ENCODE measurements around the gene LONP2. TPM values are rescaled to one million over a fixed set of nuclear protein-coding genes. Genes with fewer than 3 reads are reported as not detected.
"Not testable (repeated sequence)": the region's sequence is repeated elsewhere in the genome, so short reads cannot be mapped to it uniquely, and the experiment has no call there.

Gene LONP2
- total and polyA plus RNA-seq, 2 of the 13 experiments (the other 11 are each of a cell fraction or from before 2014, with no cell fraction given), result 39.2 to 63.3 TPM

DNA sequence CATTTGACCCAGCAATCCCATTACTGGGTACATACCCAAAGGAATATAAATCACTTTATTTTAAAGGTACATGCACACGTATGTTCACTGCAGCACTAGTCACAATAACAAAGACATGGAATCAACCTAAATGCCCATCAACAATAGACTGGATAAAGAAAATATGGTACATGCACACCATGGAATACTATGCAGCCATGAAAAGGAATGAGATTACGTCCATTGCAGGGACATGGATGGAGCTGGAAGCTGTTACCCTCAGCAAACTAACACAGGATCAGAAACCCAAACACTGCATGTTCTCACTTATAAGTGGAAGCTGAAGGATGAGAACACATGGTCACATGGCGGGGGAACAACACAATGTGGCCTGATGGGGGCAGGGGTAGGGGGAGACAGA, 4.0 kb upstream of the LONP2 start:
- H3K27ac ChIP-seq (ENCODE audit: extremely low read length, insufficient read depth, low read length); intact Hi-C loops (cut with micrococcal nuclease; ENCODE audit: unreplicated experiment); ATAC-seq; in situ Hi-C loops (cut with HindIII; ENCODE audit: extremely low pct_ligation_motif_present, low pct_unique_long_range_greater_than_20kb); H3K27me3 ChIP-seq (ENCODE audit: control insufficient read depth in 1 of 2, insufficient read depth in 2 of 2, low read length in 2 of 2); H4K20me1 ChIP-seq (ENCODE audit: insufficient read depth, low read length); H3K36me3 ChIP-seq (replicated peaks in 1 of 2; ENCODE audit: control insufficient read depth in 1 of 2, insufficient read depth in 2 of 2, low read length in 2 of 2); H3K9me3 ChIP-seq (ENCODE audit: low read length); H3K4me2 ChIP-seq (ENCODE audit: low read depth, low read length); POLR2A ChIA-PET; H2AFZ ChIP-seq (ENCODE audit: low read length); CTCF ChIA-PET (ENCODE audit: low intra/inter-chr PET ratio, low total read pairs); H3K79me2 ChIP-seq (ENCODE audit: insufficient read depth, low read length); DNase-seq (ENCODE audit: low spot score); H3K9ac ChIP-seq (ENCODE audit: insufficient read depth, low read depth, low read length); H3K4me3 ChIP-seq (replicated peaks in 1 of 3; ENCODE audit: insufficient read depth in 1 of 3, low read depth in 2 of 3, low read length in 3 of 3); BruUV-seq (replicated peaks); FAIRE-seq: not testable (repeated sequence)
- TF ChIP-seq, protein P1, sequence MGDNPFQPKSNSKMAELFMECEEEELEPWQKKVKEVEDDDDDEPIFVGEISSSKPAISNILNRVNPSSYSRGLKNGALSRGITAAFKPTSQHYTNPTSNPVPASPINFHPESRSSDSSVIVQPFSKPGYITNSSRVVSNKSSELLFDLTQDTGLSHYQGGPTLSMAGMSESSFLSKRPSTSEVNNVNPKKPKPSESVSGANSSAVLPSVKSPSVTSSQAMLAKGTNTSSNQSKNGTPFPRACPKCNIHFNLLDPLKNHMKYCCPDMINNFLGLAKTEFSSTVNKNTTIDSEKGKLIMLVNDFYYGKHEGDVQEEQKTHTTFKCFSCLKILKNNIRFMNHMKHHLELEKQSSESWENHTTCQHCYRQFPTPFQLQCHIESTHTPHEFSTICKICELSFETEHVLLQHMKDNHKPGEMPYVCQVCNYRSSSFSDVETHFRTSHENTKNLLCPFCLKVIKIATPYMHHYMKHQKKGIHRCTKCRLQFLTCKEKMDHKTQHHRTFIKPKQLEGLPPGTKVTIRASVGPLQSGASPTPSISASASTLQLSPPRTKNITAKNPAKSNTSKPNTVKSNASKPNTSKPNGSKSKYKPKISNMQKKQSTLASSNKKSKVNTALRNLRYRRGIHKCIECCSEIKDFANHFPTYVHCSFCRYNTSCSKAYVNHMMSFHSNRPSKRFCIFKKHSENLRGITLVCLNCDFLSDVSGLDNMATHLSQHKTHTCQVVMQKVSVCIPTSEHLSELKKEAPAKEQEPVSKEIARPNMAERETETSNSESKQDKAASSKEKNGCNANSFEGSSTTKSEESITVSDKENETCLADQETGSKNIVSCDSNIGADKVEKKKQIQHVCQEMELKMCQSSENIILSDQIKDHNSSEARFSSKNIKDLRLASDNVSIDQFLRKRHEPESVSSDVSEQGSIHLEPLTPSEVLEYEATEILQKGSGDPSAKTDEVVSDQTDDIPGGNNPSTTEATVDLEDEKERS (CRISPR knock-in tag; IDR thresholded peaks at IDR 0.05), result 0 out of 2 replicates have a peak, but pooled peaks have one; percentile 57
- TF ChIP-seq RCOR2 (CRISPR knock-in tag; IDR thresholded peaks at IDR 0.05) (peak; percentile 34; the same call in 1 of the 2 replicates), ZMYM3 (CRISPR knock-in tag; IDR thresholded peaks at IDR 0.05) (peak; percentile 91)
- WGBS (ENCODE audit: low lambda C conversion rate), result 91% methylated on average over 3 of the region's 3 CpGs
- peaks cover 43% of the 10 kb centered on the region for H3K4me1 ChIP-seq (ENCODE audit: insufficient read depth, low read length)

DNA sequence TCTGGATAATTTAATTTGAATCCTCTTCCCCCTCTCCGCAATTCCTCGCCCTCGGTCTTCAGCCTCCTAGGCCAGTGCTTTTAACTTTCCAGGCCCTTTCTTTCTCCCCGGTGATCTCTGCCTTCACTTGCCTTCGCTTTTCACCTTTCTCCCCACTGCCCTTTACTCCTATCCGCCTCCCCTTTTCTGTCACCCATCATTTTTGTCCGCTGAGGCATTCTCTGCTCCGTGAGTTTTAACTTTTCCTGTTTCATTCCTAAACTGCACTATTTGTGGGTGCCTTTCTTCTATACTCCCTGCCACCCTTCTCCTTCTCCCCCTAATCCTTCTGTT, 729 bp downstream of the LONP2 start:
- WGBS (ENCODE audit: low lambda C conversion rate), result 2% methylated on average over 8 of the region's 8 CpGs
- POLR2A ChIA-PET, result interaction anchor here (1.2 to 2.8 kb wide), 5 partner anchors 10 to 140 kb away, joined by 3 to 41 read pairs (median 7); partner anchors contain the start of gene SIAH1
- peaks cover 0 to 6% of the 10 kb centered on the region in 2 experiments; a peak in 2 of 5 replicates for H3K36me3 ChIP-seq (replicated peaks in 1 of 2; ENCODE audit: control insufficient read depth in 1 of 2, insufficient read depth in 2 of 2, low read length in 2 of 2)
- CTCF ChIA-PET (ENCODE audit: low intra/inter-chr PET ratio, low total read pairs), result no interaction called here
- peak overlapping the region; percentile 85 for H3K27ac ChIP-seq (ENCODE audit: extremely low read length, insufficient read depth, low read length)
- peak overlapping the region; percentile 93 to 95 (median 93) for H3K4me3 ChIP-seq (replicated peaks in 1 of 3; ENCODE audit: insufficient read depth in 1 of 3, low read depth in 2 of 3, low read length in 3 of 3)
- intact Hi-C loops (cut with micrococcal nuclease; ENCODE audit: unreplicated experiment), result loop anchor here (1.0 kb wide), 1 partner anchor 10 kb away; no protein-coding TSS in a partner anchor
- H3K4me2 ChIP-seq (ENCODE audit: low read depth, low read length), result peak overlapping the region; percentile 93
- no TSS peak for BruUV-seq (replicated peaks)
- in situ Hi-C loops (cut with HindIII; ENCODE audit: extremely low pct_ligation_motif_present, low pct_unique_long_range_greater_than_20kb), result no loop called here
- peak overlapping the region; percentile 96 for H3K9ac ChIP-seq (ENCODE audit: insufficient read depth, low read depth, low read length)
- peaks cover 49% of the 10 kb centered on the region for H3K79me2 ChIP-seq (ENCODE audit: insufficient read depth, low read length)
- no peaks in the 10 kb centered on the region for H3K9me3 ChIP-seq (ENCODE audit: low read length)
- ATAC-seq (no peak; the same call in 1 of the 3 replicates), DNase-seq (ENCODE audit: low spot score) (no peak), FAIRE-seq (no peak)
- peaks cover 34% of the 10 kb centered on the region for H3K4me1 ChIP-seq (ENCODE audit: insufficient read depth, low read length)
- H2AFZ ChIP-seq (ENCODE audit: low read length), result no peak overlapping the region
- no peaks in the 10 kb centered on the region; a peak in 1 of 5 replicates for H3K27me3 ChIP-seq (ENCODE audit: control insufficient read depth in 1 of 2, insufficient read depth in 2 of 2, low read length in 2 of 2)
- H4K20me1 ChIP-seq (ENCODE audit: insufficient read depth, low read length), result 0 out of 2 replicates have a peak, but pooled peaks cover 8% of the 10 kb centered on the region
- no peak for TF ChIP-seq RARG (CRISPR knock-in tag; IDR thresholded peaks at IDR 0.05; ENCODE audit: low read depth)
- peak; percentile 30; the same call in 1 of the 2 replicates for TF ChIP-seq GFI1 (CRISPR knock-in tag; IDR thresholded peaks at IDR 0.05; ENCODE audit: borderline replicate concordance)
- TF ChIP-seq ZNF296 (CRISPR knock-in tag; conservative IDR thresholded peaks at IDR 0.05), result no peak
- no peak for TF ChIP-seq ZNF10 (CRISPR knock-in tag; IDR thresholded peaks at IDR 0.05; ENCODE audit: borderline replicate concordance, low read depth)
- TF ChIP-seq, protein P2, sequence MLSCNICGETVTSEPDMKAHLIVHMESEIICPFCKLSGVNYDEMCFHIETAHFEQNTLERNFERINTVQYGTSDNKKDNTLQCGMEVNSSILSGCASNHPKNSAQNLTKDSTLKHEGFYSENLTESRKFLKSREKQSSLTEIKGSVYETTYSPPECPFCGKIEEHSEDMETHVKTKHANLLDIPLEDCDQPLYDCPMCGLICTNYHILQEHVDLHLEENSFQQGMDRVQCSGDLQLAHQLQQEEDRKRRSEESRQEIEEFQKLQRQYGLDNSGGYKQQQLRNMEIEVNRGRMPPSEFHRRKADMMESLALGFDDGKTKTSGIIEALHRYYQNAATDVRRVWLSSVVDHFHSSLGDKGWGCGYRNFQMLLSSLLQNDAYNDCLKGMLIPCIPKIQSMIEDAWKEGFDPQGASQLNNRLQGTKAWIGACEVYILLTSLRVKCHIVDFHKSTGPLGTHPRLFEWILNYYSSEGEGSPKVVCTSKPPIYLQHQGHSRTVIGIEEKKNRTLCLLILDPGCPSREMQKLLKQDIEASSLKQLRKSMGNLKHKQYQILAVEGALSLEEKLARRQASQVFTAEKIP (CRISPR knock-in tag; IDR thresholded peaks at IDR 0.05; ENCODE audit: borderline replicate concordance), result 0 out of 2 replicates have a peak, but pooled peaks have one; percentile 8
- no peak for TF ChIP-seq POLR2AphosphoS5 (IDR thresholded peaks at IDR 0.05; ENCODE audit: low read depth, low read length)
- no peak for TF ChIP-seq ELF1 (CRISPR knock-in tag; IDR thresholded peaks at IDR 0.05)
- TF ChIP-seq ZNF224 (CRISPR knock-in tag; IDR thresholded peaks at IDR 0.05), result 0 out of 2 replicates have a peak, but pooled peaks have one; percentile 5
- 0 out of 2 replicates have a peak, but pooled peaks have one; percentile 13 for TF ChIP-seq ZNF790 (CRISPR knock-in tag; IDR thresholded peaks at IDR 0.05; ENCODE audit: borderline replicate concordance)
